GM12801 (cell line): ENCODE results near the gene SHISA3.

Source experiments
- CTCF ChIP-seq: IDR thresholded peaks from one replicate; pipeline ENCODE4 v1.5.1; 2011; ENCODE audit warnings: control low read depth; ENCODE audit not compliant: insufficient read length; ENCODE audit errors: extremely low read depth

The SHISA3 gene

GRCh38 chr4:42360256-42360669 is 37.0 kb upstream of the SHISA3 start:
- no peak for TF ChIP-seq CTCF

GRCh38 chr4:42361456-42361855 is 35.8 kb upstream of the SHISA3 start:
- TF ChIP-seq CTCF = no peak

GRCh38 chr4:42362591-42362990 is 34.7 kb upstream of the SHISA3 start:
- TF ChIP-seq CTCF = no peak

GRCh38 chr4:42363614-42364013 is 33.7 kb upstream of the SHISA3 start:
- TF ChIP-seq CTCF = no peak

DNA sequence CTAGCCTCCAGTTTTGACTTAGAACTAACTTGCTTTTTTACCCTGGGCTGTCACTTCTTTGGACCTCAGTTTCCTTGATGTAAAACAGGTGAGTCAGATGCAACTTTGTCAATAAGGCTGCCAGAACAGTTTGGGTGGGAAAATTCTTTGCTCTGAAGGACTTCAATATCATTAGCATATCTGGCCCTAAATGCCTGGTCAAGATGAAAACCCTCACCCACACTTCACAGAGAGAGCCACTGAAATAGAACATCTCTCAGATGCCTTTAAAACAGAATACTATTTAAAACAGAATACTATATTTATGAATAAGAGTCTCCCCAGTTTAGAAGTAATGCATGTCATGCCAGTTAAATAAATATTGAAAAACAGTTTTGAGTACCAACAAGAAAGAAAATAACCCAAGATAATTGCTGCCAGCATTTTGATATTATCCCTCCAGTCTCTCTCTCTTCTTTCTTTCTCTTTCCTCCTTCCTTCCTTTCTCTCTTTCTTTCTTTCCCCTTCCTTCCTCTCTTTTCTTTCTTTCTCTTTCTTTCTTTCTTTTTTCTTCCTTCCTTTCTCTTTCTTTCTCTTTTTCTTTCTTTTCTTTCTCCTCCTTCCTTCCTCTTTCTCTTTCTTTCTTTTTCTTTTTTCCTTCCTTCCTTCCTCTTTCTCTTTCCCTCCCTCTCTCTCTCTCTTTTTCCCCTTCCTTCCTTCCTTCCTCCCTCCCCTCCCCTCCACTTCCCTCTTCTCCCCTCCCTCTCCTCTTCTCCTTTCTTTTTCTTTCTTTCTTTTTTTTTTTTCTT is 32.8 kb upstream of the SHISA3 start:
- TF ChIP-seq CTCF = no peak

DNA sequence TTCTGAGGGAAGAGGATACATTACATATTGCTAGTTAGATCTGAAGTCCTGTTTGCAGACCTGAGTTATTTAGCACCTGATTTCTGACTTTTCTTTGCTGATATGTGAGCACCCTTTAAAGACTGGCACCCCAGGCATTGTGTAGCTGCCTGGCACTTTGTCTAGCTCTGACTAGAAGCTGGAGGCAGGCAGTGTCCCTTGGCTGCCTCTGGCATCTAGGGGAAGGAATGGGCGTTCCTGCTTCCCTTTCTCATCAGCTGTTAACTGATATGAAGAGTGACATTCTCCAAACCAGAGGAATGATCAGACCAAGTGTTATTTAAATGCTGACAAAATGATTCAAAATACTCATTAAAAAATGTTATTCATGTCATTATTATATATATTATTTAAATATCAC is 30.3 kb upstream of the SHISA3 start:
- TF ChIP-seq CTCF = no peak

- no peak for TF ChIP-seq CTCF
Measured at GRCh38 chr4:42369489-42369888, 27.8 kb upstream of the SHISA3 start.
